ENCODE data around the gene EVA1A.

The EVA1A gene

GRCh38 chr2:75450068-75450467 lies 110.7 kb downstream of the EVA1A start:
- H3K9me3 ChIP-seq (ENCODE audit: control insufficient read depth, insufficient read depth, low read depth, low read length), result no peaks in the 10 kb centered on the region
- H3K36me3 ChIP-seq (ENCODE audit: control insufficient read depth in 2 of 2, insufficient read depth in 1 of 2, low read length in 2 of 2), result no peaks in the 10 kb centered on the region
- TF ChIP-seq ZFP41 (tag by site-specific recombination; IDR thresholded peaks at IDR 0.05; ENCODE audit: borderline replicate concordance) (no peak), ZNF704 (tag by site-specific recombination; IDR thresholded peaks at IDR 0.05) (no peak), HOXA7 (CRISPR knock-in tag; IDR thresholded peaks at IDR 0.05; ENCODE audit: borderline replicate concordance) (no peak), ZNF266 (tag by site-specific recombination; IDR thresholded peaks at IDR 0.05; ENCODE audit: low read depth) (no peak)
- ChIA-PET CTCF (interaction anchor here (0.6 kb wide), 1 partner anchor 1556 kb away, joined by 3 read pairs; no protein-coding TSS in a partner anchor), POLR2A (no interaction called here)
- H3K27ac ChIP-seq (ENCODE audit: extremely low read depth, low read depth, low read length), result no peak overlapping the region
- no peak overlapping the region for H3K4me3 ChIP-seq (ENCODE audit: low read depth, low read length)
- H3K4me1 ChIP-seq (ENCODE audit: control insufficient read depth, insufficient read depth, low read length), result no peaks in the 10 kb centered on the region

GRCh38 chr2:75447176-75447575 lies 113.6 kb downstream of the EVA1A start:
- CTCF ChIA-PET, result interaction anchor here (0.7 to 1.4 kb wide), 3 partner anchors 11 to 161 kb away, joined by 3 read pairs; no protein-coding TSS in a partner anchor
- Histone ChIP-seq H3K36me3 (ENCODE audit: control insufficient read depth in 2 of 2, insufficient read depth in 1 of 2, low read length in 2 of 2) (no peaks in the 10 kb centered on the region), H3K4me1 (ENCODE audit: control insufficient read depth, insufficient read depth, low read length) (no peaks in the 10 kb centered on the region), H3K4me3 (ENCODE audit: low read depth, low read length) (no peak overlapping the region), H3K9me3 (ENCODE audit: control insufficient read depth, insufficient read depth, low read depth, low read length) (no peaks in the 10 kb centered on the region), H3K27ac (ENCODE audit: extremely low read depth, low read depth, low read length) (no peak overlapping the region)
- POLR2A ChIA-PET, result no interaction called here
- no peak for TF ChIP-seq ZFP69B (tag by site-specific recombination; IDR thresholded peaks at IDR 0.05)
- TF ChIP-seq ZNF501 (tag by site-specific recombination; IDR thresholded peaks at IDR 0.05), result no peak
- TF ChIP-seq KLF1 (tag by site-specific recombination; IDR thresholded peaks at IDR 0.05), result no peak
- no peak for TF ChIP-seq ZNF610 (tag by site-specific recombination; IDR thresholded peaks at IDR 0.05; ENCODE audit: borderline replicate concordance)
- no peak for TF ChIP-seq ZNF560 (tag by site-specific recombination; IDR thresholded peaks at IDR 0.05; ENCODE audit: borderline replicate concordance)
- TF ChIP-seq ZNF138 (tag by site-specific recombination; IDR thresholded peaks at IDR 0.05; ENCODE audit: borderline replicate concordance), result no peak
- no peak for TF ChIP-seq ZNF677 (tag by site-specific recombination; IDR thresholded peaks at IDR 0.05)
